Measurements from ENCODE around the gene SLC44A3. TPM values are rescaled to one million over a fixed set of nuclear protein-coding genes. Genes with fewer than 3 reads are reported as not detected.

The SLC44A3 gene
- total RNA-seq, 1 experiment from 2014 or later = 32.0 TPM

- no peak overlapping the region for H3K27ac Mint-ChIP-seq (ENCODE audit: unreplicated experiment)
- TF ChIP-seq CTCF (IDR thresholded peaks at IDR 0.05; ENCODE audit: unreplicated experiment) = no peak
- no peak overlapping the region for H3K4me3 Mint-ChIP-seq (ENCODE audit: low read depth, unreplicated experiment)
- CTCF ChIA-PET = no interaction called here
- no peaks in the 10 kb centered on the region for H3K27me3 Mint-ChIP-seq (ENCODE audit: unreplicated experiment)
- peaks cover 5% of the 10 kb centered on the region for H3K9me3 Mint-ChIP-seq (ENCODE audit: low read depth, unreplicated experiment)
- DNase-seq = no peak
- H3K4me1 Mint-ChIP-seq (ENCODE audit: low read depth, unreplicated experiment) = peaks cover 30% of the 10 kb centered on the region
- intact Hi-C loops (cut with micrococcal nuclease; ENCODE audit: unreplicated experiment) = no loop called here
- no TSS peak for BruUV-seq (replicated peaks)
- H3K36me3 Mint-ChIP-seq (ENCODE audit: insufficient read depth, unreplicated experiment) = peaks cover 14% of the 10 kb centered on the region
Measured at GRCh38 chr1:94906382-94906781, 86.2 kb downstream of the SLC44A3 start.

DNA sequence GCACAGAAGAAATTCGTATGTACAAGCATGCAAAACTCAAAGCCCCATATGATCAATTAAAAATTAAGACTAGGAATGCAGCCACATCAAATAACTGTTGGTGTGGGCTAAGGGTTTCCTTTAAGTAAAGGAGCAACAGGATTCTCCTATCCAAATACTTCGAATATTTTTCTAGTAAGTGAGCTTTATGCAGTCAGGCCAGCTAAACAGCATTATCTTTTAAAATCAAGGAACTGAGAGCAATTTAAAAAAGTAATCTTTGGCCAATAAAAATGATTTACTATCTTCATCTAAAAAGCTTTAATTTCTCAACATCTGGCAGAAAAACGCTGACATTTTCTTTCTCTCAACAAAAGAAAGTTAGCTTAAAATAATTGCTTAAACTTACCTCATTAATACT lies 87.0 kb downstream of the SLC44A3 start:
- CTCF ChIA-PET = no interaction called here
- no peak for DNase-seq
- Mint-ChIP-seq H3K9me3 (ENCODE audit: low read depth, unreplicated experiment) (peaks cover 5% of the 10 kb centered on the region), H3K4me1 (ENCODE audit: low read depth, unreplicated experiment) (peaks cover 30% of the 10 kb centered on the region), H3K27me3 (ENCODE audit: unreplicated experiment) (no peaks in the 10 kb centered on the region), H3K27ac (ENCODE audit: unreplicated experiment) (no peak overlapping the region), H3K4me3 (ENCODE audit: low read depth, unreplicated experiment) (no peak overlapping the region), H3K36me3 (ENCODE audit: insufficient read depth, unreplicated experiment) (peaks cover 14% of the 10 kb centered on the region)
- intact Hi-C loops (cut with micrococcal nuclease; ENCODE audit: unreplicated experiment) = no loop called here
- BruUV-seq (replicated peaks) = no TSS peak
- no peak for TF ChIP-seq CTCF (IDR thresholded peaks at IDR 0.05; ENCODE audit: unreplicated experiment)

DNA sequence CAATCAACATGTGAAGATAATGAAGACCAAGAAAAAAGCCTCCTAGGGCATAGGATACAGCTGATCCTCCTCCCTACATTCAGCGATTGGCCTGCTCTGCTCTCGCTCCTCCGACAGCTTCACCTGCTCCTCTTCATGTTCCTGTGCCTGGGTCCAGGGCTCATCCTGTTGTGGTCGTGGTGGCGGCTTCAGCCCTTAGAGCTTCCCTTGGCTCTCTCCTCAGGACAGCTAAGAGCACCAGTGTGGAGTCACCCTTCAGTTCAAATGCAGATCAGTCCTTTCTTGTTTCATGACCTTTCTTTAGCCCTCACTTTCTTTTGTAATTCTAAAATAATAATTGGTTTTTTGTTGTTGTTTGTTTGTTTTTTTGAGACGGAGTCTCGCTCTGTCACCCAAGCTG lies 88.0 kb downstream of the SLC44A3 start:
- Mint-ChIP-seq H3K36me3 (ENCODE audit: insufficient read depth, unreplicated experiment) (peaks cover 8% of the 10 kb centered on the region), H3K9me3 (ENCODE audit: low read depth, unreplicated experiment) (peaks cover 5% of the 10 kb centered on the region), H3K4me1 (ENCODE audit: low read depth, unreplicated experiment) (peaks cover 30% of the 10 kb centered on the region), H3K27ac (ENCODE audit: unreplicated experiment) (no peak overlapping the region), H3K27me3 (ENCODE audit: unreplicated experiment) (no peaks in the 10 kb centered on the region), H3K4me3 (ENCODE audit: low read depth, unreplicated experiment) (no peak overlapping the region)
- CTCF ChIA-PET = no interaction called here
- BruUV-seq (replicated peaks) = no TSS peak
- no peak for DNase-seq
- intact Hi-C loops (cut with micrococcal nuclease; ENCODE audit: unreplicated experiment) = no loop called here
- TF ChIP-seq CTCF (IDR thresholded peaks at IDR 0.05; ENCODE audit: unreplicated experiment) = no peak

GRCh38 chr1:94908965-94909364 lies 88.8 kb downstream of the SLC44A3 start:
- intact Hi-C loops (cut with micrococcal nuclease; ENCODE audit: unreplicated experiment) = no loop called here
- Mint-ChIP-seq H3K4me3 (ENCODE audit: low read depth, unreplicated experiment) (no peak overlapping the region), H3K36me3 (ENCODE audit: insufficient read depth, unreplicated experiment) (peaks cover 4% of the 10 kb centered on the region), H3K4me1 (ENCODE audit: low read depth, unreplicated experiment) (peaks cover 30% of the 10 kb centered on the region), H3K27me3 (ENCODE audit: unreplicated experiment) (no peaks in the 10 kb centered on the region), H3K9me3 (ENCODE audit: low read depth, unreplicated experiment) (peaks cover 5% of the 10 kb centered on the region), H3K27ac (ENCODE audit: unreplicated experiment) (no peak overlapping the region)
- CTCF ChIA-PET = interaction anchor here (0.6 kb wide), 1 partner anchor 133 kb away, joined by 4 read pairs; no protein-coding TSS in a partner anchor
- TF ChIP-seq CTCF (IDR thresholded peaks at IDR 0.05; ENCODE audit: unreplicated experiment) = no peak
- no peak for DNase-seq
- BruUV-seq (replicated peaks) = no TSS peak
